ENCODE results near the gene DNAH9. TPM values are rescaled to one million over a fixed set of nuclear protein-coding genes. Genes with fewer than 3 reads are reported as not detected.

The DNAH9 gene
- not detected in 2 replicates for total RNA-seq

GRCh38 chr17:11598274-11599221, at the start of gene DNAH9:
Gene DNAH9, plus strand, starts transcription at chr17:11598470. Its CDS starts 29 bp downstream, at chr17:11598499.
- intact Hi-C loops (cut with micrococcal nuclease), result no loop called here

GRCh38 chr17:11550431-11550830, 47.8 kb upstream of the DNAH9 start:
- intact Hi-C loops (cut with micrococcal nuclease), result no loop called here

- intact Hi-C loops (cut with micrococcal nuclease), result no loop called here
Observed at GRCh38 chr17:11551442-11551841, 46.8 kb upstream of the DNAH9 start.

- intact Hi-C loops (cut with micrococcal nuclease), result no loop called here
Observed at GRCh38 chr17:11553135-11553534, 45.1 kb upstream of the DNAH9 start.

GRCh38 chr17:11554042-11554441, 44.2 kb upstream of the DNAH9 start:
- intact Hi-C loops (cut with micrococcal nuclease), result no loop called here

GRCh38 chr17:11554542-11554941, 43.7 kb upstream of the DNAH9 start:
- intact Hi-C loops (cut with micrococcal nuclease), result no loop called here

- intact Hi-C loops (cut with micrococcal nuclease), result no loop called here
Observed at GRCh38 chr17:11555530-11555929, 42.7 kb upstream of the DNAH9 start.

GRCh38 chr17:11557727-11558452, 40.4 kb upstream of the DNAH9 start:
- intact Hi-C loops (cut with micrococcal nuclease), result no loop called here

GRCh38 chr17:11558681-11559234, 39.5 kb upstream of the DNAH9 start:
- intact Hi-C loops (cut with micrococcal nuclease), result no loop called here

GRCh38 chr17:11559601-11560000, 38.7 kb upstream of the DNAH9 start:
- intact Hi-C loops (cut with micrococcal nuclease), result no loop called here

- intact Hi-C loops (cut with micrococcal nuclease), result no loop called here
Observed at GRCh38 chr17:11561281-11561680, 37.0 kb upstream of the DNAH9 start.

GRCh38 chr17:11561702-11562101, 36.6 kb upstream of the DNAH9 start:
- intact Hi-C loops (cut with micrococcal nuclease), result no loop called here

GRCh38 chr17:11564589-11565380, 33.5 kb upstream of the DNAH9 start:
- intact Hi-C loops (cut with micrococcal nuclease), result no loop called here

- intact Hi-C loops (cut with micrococcal nuclease), result no loop called here
Observed at GRCh38 chr17:11565591-11565990, 32.7 kb upstream of the DNAH9 start.

- intact Hi-C loops (cut with micrococcal nuclease), result no loop called here
Observed at GRCh38 chr17:11578998-11579397, 19.3 kb upstream of the DNAH9 start.

GRCh38 chr17:11580677-11581076, 17.6 kb upstream of the DNAH9 start:
- intact Hi-C loops (cut with micrococcal nuclease), result no loop called here

- intact Hi-C loops (cut with micrococcal nuclease), result no loop called here
Observed at GRCh38 chr17:11582217-11582616, 16.1 kb upstream of the DNAH9 start.

- intact Hi-C loops (cut with micrococcal nuclease), result no loop called here
Observed at GRCh38 chr17:11583306-11583992, 14.8 kb upstream of the DNAH9 start.

GRCh38 chr17:11589716-11590115, 8.6 kb upstream of the DNAH9 start:
- intact Hi-C loops (cut with micrococcal nuclease), result no loop called here

GRCh38 chr17:11601661-11602060, 3.4 kb downstream of the DNAH9 start:
- intact Hi-C loops (cut with micrococcal nuclease), result no loop called here

GRCh38 chr17:11608396-11608795, 10.1 kb downstream of the DNAH9 start:
- intact Hi-C loops (cut with micrococcal nuclease), result no loop called here

All from T-helper 2 cell treated with Interferon-gamma antibody and Interleukin-4, amounts not matched to agents 100 ng/mL and 5 ng/mL, for 36 hours (primary cell).